GM04504 (cell line): Measurements from ENCODE around the gene KCTD6.
A peak's percentile ranks its signal among the peaks of the same experiment; 100 is the strongest.

Experiments used
- DNase-seq: peaks from one replicate; pipeline ENCODE4 v3.0.0-alpha.2; 2012; ENCODE audit warnings: low read depth

KCTD6 gene

DNA sequence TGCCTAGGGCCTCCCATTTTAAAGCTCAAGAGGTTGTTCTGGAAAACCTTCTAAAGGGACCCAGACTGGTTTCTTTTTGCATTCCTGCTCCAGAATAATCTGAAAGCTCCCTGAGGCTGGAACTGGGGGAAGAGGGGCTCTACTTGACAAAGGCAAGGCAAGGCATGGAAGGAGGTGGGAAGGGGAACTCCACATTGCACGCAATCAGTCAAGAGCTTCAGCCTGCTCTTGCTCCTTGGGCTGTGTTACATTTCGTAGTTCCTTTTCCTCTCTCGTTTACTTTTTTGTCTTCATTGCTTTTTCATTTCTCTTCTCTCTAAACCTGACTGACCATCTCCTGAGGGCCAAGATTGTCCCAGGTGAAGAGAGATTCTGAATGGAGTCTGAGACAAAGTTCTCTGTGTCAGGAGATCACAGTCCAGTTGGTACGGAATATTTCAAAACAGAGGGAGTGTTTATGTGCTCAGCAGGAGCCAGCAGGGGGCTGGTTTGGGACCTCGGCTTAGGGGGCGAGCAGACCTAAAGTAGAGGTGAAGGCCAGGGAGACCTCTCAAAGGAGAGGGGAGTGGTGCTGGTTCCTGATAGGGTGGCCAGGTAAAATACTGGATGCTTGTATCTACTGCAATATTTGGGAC lies 6.0 kb upstream of the KCTD6 start:
- DNase-seq: no peak

DNA sequence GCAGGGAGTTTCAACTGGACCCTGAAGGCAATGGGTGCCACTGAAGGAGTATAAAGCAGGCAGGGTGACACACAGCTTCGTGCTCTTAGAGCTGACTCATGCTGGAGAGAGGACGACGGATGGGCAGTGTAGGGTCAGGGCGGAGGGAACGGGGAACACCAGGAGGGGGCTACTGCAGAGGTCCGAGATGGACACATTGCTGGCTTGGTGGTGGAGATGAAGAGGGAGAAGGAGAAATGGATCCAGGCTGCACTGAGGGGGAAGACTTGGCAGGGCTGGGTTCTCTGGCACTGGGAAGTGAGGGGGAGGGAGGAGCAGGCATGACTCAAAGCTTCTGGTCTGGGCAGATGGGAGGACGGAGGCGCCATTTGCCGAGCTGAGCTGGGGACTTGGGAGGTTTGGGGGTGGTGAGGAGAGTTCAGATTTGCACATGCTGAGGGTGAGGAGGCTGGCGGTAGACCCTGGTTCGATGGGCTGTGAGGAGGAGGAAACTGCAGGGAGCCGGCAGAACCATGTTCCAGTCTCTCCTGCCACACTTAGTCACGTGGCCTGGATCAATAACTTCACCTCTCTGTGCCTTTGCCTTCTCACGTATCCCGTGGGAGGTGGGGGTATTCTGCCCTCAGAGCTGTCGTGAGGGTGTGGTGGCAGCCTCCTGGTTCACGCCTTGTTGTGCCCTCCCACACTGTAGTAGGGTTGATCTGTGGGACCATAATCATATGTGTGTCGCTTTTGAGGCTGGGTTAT lies 4.6 kb upstream of the KCTD6 start:
- DNase-seq: peak; percentile 38

DNA sequence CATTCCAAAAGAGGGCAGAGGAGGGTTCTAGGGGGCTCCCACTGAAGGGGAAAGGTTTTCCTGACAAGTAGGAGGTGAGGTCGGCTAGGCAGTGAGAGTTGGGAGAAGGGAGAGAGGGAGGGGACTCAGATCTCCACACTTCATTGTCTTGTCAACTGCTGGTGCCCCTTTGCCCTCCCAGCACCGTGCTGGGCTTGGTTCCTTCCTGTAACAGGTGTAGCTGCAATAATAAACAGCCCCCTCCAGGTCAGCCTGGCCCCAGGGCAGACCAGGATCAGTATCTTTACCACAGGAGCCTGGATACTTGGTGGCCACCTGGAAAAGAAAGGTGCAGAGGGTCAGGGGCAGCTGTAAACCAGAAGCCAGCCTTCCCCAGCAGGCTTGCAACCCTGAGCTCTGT lies 2.9 kb upstream of the KCTD6 start:
- DNase-seq: no peak

DNA sequence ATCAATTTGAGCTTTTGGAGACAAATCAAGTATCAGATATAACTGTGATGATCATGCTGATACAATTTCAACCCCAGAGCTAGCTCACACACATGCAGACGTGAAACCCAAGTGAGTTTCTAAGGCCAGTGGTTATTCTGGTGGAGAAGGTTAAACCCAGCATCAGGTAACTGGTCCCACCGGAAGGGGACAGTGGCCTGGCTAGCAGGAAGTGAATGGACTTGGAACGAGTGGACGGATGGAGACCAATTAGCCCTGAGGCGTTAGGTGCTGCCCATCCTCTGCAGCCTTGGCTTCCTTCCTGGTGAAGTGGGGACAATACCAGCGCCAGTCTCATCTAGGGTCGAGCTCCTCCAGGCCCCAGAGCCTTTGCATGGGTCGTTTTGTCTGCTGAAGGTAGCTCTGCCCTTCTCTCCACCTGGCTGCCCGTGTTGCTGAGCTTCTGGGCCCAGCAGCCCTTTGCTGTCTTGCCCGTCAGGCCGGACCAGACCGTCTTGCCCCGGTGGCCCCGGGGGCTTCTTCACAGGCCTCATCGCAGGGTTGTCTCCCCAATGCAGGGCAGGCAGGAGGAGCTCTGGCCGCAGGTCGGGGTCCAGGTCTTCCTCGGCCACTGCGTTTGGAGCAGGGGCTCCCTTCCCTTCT lies 915 bp upstream of the KCTD6 start:
- no peak for DNase-seq

DNA sequence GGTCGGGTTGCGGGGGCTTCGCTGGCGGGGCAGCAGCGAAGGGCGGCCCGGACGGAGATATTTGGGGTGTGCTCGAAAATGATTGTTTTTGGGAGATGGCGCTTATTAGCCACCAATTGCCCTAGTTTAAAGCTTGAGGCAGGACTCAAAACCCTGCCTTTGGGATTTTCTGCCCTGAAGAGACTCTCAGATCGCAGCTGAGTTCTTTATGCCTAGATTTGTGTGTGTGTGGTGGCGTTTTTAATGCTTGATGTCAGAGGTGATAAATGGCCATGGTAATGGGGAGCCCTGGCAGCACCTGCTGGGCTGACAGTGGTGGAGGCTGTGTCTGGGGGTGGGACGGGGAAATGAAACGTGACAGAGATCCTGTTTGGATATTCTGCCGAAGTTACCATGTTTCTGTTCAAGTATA lies 604 bp downstream of the KCTD6 start:
- no peak for DNase-seq

DNA sequence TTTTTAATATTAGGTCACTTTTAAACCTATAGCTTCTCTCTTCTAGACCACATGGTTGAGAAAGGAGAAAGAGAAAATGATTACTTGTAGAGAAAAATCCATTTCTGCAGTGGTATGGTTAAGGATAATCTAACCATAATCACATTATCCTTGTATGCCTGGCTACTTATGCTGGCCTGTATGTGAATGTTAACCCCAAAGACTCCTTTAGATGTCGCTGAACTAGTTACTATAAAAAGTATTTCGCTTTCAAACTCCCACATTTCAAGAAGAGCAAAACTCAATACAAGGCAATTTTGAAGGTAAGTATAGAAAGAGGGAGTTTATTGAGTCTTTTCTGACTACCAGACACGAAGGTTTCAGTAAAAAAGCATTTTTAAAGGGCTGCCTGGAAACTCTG lies 2.2 kb downstream of the KCTD6 start:
- no peak for DNase-seq

DNA sequence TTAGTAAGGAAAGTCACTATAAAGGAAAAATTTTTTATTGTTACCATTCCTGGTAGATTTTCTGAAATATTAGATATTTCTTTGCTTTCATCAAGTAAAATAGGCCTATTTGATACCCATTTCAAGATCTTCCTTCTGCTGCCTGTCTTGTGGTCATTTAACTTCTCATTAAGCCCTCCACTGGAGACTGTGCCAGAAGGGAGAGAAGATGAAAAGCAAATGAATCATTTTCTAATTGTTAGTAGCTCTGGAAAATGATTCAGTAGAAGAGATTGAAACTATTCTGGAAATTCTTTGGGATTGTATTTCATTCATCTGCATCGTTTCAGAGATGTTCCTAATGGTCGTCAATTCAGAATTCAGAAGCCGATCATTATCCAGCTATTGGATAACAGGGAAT lies 3.2 kb downstream of the KCTD6 start:
- no peak for DNase-seq

DNA sequence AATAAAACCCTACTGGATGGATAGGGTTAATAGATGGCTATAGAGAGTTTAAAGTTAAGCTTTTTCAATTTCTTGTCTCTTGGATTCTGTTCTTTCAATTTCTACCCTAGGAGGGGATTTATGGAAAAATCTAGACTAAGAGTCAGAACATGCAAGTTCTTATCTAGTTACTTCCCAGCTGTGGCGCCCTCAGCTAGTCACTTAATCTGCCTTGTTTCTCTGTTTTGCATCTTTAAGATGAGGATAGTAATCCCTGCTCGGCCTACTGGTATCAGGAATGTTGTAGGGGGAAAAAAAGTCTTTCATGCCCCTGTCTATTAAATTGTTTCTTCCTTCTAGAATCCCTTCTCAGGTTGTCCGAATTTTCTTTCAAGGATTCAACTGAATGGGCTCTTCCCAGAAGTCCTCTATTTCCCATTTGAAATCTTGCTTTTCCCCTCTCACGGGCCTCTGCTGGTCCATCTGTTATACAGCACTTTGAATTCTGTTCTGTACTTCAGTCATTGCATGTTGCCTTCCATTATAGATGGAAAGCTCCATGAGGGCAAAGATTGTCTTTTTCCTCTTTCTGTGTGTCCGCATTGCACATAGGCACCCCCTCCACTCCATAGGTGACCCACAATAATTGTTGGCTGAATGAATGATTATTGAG lies 4.4 kb downstream of the KCTD6 start:
- DNase-seq: no peak

DNA sequence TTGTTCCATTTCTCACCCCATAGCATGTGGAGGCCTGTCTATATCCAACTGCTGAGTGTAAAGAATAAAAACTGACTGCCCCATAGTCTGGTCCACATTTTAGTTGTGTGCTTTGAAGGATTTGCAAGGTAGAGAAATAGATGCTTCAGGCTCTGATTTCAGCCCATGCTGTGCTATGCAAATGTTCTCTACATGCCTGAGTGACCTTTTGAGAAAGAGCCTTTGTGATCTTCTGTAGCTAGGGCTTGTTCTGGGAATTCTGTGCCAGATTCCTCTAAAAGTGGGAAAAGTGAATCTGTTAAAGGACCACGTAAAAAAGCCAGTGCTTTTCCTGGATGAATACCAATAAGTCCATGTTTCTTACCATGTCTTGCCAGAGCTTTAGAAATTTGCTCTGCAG lies 5.2 kb downstream of the KCTD6 start:
- no peak for DNase-seq

DNA sequence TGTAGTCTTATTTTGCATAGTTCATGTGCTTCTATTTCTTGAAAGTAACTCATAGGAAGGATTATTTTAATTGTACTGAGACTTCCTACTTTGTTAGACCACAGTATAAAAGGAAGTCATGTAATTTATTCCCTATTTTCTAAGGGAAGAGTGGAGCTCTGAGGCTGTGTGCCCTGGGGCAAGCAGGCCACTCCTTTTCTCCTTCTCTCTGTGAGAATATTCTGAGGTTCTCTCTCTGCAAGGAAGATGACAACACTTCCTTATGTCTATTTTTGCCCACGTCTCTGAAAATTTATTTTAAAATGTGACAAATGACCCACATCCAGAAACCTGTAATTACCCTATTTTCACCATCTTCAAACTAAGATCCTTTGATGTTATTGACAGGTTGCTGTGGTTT lies 11.0 kb downstream of the KCTD6 start:
- DNase-seq: no peak

DNA sequence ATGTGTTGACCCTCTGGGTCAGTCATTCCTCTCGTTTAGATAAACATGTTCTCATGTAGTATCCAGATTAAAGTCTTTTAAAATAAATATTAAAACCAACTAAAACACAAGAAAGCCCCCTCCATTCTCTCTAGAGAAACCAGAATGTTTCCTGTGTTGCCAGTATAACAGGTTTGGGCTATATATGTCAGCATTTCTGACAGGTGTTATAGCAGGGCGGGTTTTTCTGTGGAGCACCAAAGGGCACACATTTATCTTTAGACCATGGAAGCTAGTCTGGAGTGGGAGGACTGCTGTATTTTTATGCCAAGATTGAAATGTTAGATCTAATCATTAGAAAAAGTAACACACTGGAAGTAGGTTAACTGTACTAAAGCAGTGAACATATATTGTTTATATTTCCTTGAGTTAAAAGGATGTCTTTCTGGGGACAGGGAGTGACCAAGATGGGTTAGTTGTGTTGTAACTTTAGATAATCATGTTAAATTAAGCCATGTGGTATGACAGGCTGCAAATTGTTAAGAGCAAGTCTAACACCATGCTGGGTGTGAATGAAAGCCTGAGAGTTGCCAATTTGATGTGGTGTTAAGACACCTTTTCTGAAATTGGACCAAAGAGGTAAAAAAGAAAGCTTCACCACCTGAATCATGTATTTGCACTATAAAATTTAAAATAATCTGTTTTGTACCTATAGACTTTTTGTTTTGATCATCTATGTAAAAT lies 15.6 kb downstream of the KCTD6 start:
- no peak for DNase-seq

DNA sequence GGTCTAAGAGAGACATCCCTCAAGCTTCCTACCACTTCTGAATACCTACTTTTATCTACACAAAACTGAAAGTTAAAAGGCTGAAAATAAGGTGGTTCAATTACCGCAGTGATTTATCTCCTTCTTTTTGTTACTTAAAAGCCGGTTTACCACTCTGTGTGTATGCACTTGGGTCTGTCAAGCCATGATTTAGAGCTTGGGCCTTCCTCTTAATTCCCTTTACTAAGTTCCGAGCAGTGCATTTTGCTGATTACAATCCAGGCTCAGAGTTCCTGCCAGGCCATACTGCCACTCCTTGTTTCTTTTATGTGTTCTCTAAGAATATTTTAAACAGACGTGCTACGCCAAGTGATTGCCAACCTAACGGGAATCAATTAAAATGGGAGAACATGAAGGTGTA lies 16.5 kb downstream of the KCTD6 start:
- no peak for DNase-seq

DNA sequence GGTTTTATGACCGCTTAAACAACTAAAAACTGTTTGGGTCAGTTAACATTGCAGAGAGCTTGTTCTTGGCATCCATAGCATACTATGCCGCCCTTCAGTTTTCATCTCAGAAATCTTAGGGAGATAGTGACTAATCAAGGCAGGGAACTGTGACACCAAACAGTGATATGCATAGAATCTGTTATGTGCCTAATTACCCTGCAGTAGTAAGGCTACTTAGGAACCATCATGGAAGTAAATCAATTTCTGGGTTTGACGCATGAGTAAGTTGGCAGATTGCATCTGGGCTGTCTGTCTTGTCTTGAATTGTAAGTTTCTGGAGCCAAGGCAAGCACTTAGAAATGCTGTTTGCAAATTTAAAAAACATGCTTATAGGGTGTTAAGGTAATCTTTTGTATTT lies 22.5 kb downstream of the KCTD6 start:
- no peak for DNase-seq

DNA sequence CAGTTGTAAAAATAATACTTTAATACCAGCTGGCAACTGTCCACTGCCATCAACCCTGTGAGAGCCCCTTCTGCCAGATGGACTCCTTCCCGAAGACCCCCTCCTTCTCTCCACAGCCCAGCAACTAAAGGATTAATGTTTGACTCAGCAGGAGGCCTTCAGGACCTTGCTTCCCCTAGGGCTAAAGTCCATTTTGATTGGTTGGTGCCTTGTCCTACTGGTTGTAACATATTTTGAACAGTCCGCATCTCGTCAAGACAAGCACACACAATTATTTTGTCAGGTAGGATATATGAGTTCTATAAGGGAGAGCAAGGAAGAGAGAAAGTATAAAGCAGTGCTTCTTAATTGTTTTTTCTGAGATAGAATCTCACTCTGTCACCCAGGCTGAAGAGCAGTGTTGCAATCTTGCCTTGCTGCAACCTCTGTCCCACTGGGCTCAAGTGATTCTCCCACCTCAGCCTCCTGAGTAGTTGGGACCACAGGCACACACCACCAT lies 26.4 kb downstream of the KCTD6 start:
- DNase-seq: no peak

DNA sequence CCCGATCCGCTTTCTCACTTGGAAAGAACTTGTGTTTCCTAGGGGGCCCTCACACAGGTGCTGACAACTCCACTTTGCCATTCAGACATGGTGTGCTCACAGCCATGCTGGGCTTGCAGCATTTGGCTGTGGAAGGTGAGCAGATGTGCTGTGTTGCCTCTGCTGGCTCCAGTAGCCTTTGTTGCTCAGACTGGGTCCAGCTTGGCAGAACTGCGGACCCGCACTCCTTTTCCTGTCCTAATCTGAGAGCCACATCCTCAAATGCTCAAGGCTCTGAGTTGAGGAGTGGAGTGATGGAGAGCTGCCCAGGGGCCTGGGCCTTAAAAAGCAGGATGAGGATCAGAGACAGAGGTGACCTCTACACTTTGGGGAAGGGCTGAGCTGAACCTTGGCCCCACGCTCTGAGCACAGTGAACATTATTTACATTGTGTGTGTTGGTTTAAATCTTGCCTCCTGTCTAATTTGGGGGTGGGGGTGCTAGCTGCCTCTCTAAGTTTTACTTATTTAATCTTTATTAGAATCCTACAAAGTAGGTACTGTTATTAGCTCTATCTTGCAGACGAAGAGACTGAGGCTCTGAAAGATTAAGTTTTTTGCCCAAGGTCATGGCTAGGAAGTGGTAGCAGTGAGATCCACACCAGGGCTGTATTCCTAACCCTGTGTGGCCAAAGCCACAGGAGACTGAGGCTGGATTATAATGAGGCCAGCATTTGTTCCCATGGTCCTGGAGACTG lies 27.9 kb downstream of the KCTD6 start:
- no peak for DNase-seq

DNA sequence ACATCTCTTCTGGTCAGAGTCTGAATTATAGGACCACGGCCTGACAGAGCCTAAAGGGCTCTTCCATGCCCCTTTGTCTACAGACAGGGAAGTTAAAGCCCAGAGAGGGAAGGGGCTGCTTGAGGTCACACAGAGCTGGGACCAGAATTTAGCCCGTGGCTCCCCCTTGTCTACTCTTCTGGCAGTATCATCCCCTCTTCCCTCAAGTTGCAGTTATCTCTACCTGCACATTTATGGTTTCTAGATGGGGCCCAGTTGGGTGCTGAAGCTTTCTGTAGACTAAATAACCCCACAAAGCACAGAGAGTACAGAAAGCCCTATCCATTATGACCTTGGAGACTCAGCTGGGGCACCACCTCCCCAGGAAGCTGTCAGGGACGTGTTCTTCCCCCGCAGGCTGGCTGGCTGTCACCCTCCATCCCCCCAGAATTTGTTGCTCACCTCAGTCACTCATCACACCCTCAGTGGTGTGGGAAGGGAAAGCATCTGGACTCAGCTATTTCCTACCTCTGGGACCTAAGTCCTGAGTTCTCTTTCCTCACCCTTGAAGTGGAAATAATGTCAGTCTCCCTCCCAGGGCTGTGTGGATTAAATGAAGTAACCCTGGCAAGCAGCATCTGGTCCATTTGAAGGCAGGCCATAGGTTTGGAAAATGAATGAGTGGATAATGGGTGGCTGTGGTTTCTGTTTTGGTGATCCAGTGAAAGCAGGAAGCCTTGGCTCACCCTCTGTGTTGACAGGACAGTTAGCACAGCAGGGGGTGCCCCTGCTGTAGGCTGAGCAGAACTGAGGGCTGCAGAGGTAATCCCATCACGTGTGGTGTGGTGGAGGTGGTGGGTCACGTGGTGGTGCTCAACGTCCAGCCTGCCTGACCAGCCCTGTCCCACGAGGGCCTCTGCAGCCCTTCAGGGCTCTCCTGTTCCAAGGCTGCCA lies 28.8 kb downstream of the KCTD6 start:
- no peak for DNase-seq

DNA sequence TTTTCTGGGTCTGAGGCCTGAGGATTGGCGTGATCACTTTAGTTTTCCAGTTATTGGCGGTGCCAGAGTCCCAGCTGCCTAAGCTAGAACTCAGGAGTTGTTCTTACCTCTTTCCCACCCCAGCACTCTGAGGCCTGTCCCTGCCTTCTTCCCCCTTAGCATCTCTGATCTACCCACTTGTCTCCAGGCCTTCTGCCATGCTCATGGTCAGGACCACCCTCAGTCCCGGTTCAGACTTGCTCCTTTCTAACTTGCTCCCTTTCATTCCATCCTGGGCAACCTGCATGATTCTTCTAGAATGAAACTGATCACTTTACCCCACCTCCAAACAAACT lies 29.4 kb downstream of the KCTD6 start:
- DNase-seq: no peak

DNA sequence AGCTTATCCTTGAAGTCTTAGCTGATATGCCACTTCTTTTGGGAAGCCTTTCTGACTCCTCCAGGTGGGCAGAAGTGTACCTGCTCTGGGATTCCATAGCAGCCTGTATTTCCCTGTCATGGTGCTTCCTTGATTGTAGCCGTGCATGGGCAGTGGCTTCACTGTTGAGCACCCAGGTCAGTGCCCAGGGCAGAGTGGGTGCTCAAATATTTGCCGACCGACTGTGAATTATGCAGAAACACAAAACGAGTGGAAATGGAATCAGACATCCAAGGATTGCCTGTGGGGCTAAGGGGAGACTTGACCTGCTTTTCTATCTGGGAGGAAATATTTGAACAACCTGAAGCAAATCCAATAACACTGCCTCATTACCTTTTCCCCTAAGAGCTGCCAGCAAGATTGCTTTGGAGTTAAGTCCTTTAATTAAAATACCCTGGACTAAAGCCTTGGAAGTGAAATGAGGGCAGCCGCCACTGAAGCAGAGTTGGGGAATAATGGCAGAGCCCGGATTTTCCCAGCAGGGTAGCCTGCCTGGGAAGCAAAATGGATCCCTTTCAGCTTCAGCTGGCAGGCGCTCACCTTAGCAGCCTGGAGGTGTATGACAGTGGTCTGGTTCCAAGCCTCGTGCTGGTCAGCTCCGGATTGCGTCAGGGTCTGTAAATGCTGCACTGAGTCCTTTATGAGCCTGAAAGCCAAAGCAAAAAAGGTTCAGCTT lies 30.2 kb downstream of the KCTD6 start:
- no peak for DNase-seq

DNA sequence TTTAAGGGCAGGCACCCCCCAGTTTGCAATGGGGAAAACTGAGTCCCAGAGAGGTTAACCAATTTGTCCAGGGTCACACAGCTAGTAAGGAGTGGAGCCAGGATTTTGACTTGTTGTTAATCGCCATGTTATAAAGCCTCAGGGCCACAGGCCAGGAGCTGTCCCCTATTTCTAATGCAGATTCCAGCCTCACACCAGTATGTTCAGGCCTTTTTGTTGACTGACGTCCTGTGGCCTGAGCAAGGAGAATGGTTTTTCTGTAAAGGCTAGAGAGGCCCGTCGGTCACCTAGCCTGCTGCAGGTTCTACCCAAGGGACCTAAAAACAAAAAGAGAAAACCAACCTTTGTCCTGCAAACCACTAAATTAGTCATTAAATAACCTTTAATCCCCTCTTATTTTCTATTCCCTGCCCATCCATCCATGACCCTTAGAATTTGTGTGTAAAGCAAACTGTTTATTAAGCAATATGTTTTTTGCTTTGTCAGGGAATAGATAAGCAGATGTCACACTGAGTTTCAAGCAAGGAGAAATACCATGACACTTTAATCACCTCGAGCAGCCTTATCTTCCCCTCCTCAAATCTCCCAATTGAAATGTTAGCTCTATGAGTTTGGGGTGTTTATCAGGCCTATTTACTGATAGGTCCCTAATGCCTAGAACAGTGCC lies 31.0 kb downstream of the KCTD6 start:
- no peak for DNase-seq
